HG03571 (cell line): ENCODE data around the gene OPN4.
A peak's percentile ranks its signal among the peaks of the same experiment; 100 is the strongest.

Experiments used
- ATAC-seq: cut with Tn5 transposase; IDR thresholded peaks from one replicate; pipeline ENCODE4 v1.9.1; 2021; ENCODE audit not compliant: unreplicated experiment

Gene OPN4

GRCh38 chr10:86678999-86679792, 24.8 kb downstream of the OPN4 start:
- peak; percentile 53 for ATAC-seq

- ATAC-seq = no peak
These were observed 26.7 kb downstream of the OPN4 start for GRCh38 chr10:86681047-86681446.

- no peak for ATAC-seq
These were observed 27.5 kb downstream of the OPN4 start for GRCh38 chr10:86681722-86682386.

GRCh38 chr10:86682675-86683074, 28.3 kb downstream of the OPN4 start:
- no peak for ATAC-seq

GRCh38 chr10:86684331-86685097, 30.2 kb downstream of the OPN4 start:
- ATAC-seq = no peak

- no peak for ATAC-seq
These were observed 31.1 kb downstream of the OPN4 start for GRCh38 chr10:86685416-86685815.

GRCh38 chr10:86685893-86686632, 31.7 kb downstream of the OPN4 start:
- no peak for ATAC-seq

GRCh38 chr10:86686972-86687371, 32.6 kb downstream of the OPN4 start:
- ATAC-seq = no peak

GRCh38 chr10:86687750-86688149, 33.4 kb downstream of the OPN4 start:
- ATAC-seq = no peak

GRCh38 chr10:86688398-86688921, 34.1 kb downstream of the OPN4 start:
- ATAC-seq = no peak

- no peak for ATAC-seq
These were observed 34.8 kb downstream of the OPN4 start for GRCh38 chr10:86689146-86689545.

- no peak for ATAC-seq
These were observed 35.9 kb downstream of the OPN4 start for GRCh38 chr10:86690231-86690630.

- no peak for ATAC-seq
These were observed 36.3 kb downstream of the OPN4 start for GRCh38 chr10:86690657-86691084.

- no peak for ATAC-seq
These were observed 37.1 kb downstream of the OPN4 start for GRCh38 chr10:86691333-86692022.

- ATAC-seq = no peak
These were observed 37.7 kb downstream of the OPN4 start for GRCh38 chr10:86692023-86692514.

- no peak for ATAC-seq
These were observed 38.3 kb downstream of the OPN4 start for GRCh38 chr10:86692664-86693063.

GRCh38 chr10:86693275-86693674, 38.9 kb downstream of the OPN4 start:
- no peak for ATAC-seq

GRCh38 chr10:86693721-86694369, 39.5 kb downstream of the OPN4 start:
- no peak for ATAC-seq

- no peak for ATAC-seq
These were observed 44.0 kb downstream of the OPN4 start for GRCh38 chr10:86698207-86698940.
